IMR-90 (cell line): Measurements from ENCODE around the gene CFAP97D2. TPM values are rescaled to one million over a fixed set of nuclear protein-coding genes. Genes with fewer than 3 reads are reported as not detected.

Source experiments
- ATAC-seq: fragments of 200-7000 bp; cut with Tn5 transposase; 2 replicates; pipeline ENCODE4 v1.9.1; 2020; ENCODE audit warnings: low read depth, mild to moderate bottlenecking, moderate library complexity
- BruUV-seq: library from RNA; stranded (reverse); fragments of 400-500 nt; replicated peaks from 2 replicates; lab custom pipeline; 2021; lab: Mats Ljungman, UMichigan
- CTCF ChIA-PET: fragments of 300-600 bp; formaldehyde crosslinking; extraction: SDS; loops from one replicate; lab custom pipeline; 2021; ENCODE audit warnings: antibody characterized with exemption; lab: Yijun Ruan, JAX
- POLR2A ChIA-PET: fragments of 300-600 bp; sonication (Branson Sonifier 250); formaldehyde crosslinking; loops from one replicate; lab custom pipeline; 2022; ENCODE audit warnings: antibody characterized with exemption; ENCODE audit not compliant: unreplicated experiment; lab: Charles Lee
- DNase-seq: peaks from one replicate; pipeline ENCODE4 v3.0.0; 2013
- H2AFZ ChIP-seq: replicated peaks from 2 replicates; pipeline ENCODE3; 2013; ENCODE audit warnings: low read length, mild to moderate bottlenecking; ENCODE audit not compliant: poor library complexity
- H2AK5ac ChIP-seq: 2 replicates; pipeline ENCODE4 v1.6.1; 2013; ENCODE audit warnings: low read depth, low read length, inconsistent platforms
- H2AK9ac ChIP-seq: replicated peaks from 2 replicates; pipeline ENCODE3; 2013; ENCODE audit warnings: mild to moderate bottlenecking, low read depth, low read length, moderate library complexity; ENCODE audit not compliant: poor library complexity
- H2BK120ac ChIP-seq: 2 replicates; pipeline ENCODE4 v1.6.1; 2013; ENCODE audit warnings: low read depth, low read length, inconsistent platforms
- H2BK15ac ChIP-seq: 3 replicates; pipeline ENCODE4 v1.6.1; 2013; ENCODE audit warnings: low read depth, low read length, inconsistent platforms
- H2BK20ac ChIP-seq: 2 replicates; pipeline ENCODE4 v1.6.1; 2013; ENCODE audit warnings: low read depth, mild to moderate bottlenecking, inconsistent platforms, low read length, moderate library complexity
- H2BK5ac ChIP-seq: 2 replicates; pipeline ENCODE4 v1.6.1; 2013; ENCODE audit warnings: mild to moderate bottlenecking, low read depth, low read length, inconsistent platforms; ENCODE audit not compliant: poor library complexity, severe bottlenecking
- H3K14ac ChIP-seq: replicated peaks from 2 replicates; pipeline ENCODE4 v1.6.1; 2013; ENCODE audit warnings: low read depth, low read length, inconsistent platforms
- H3K18ac ChIP-seq: 2 replicates; pipeline ENCODE4 v1.6.1; 2013; ENCODE audit warnings: low read depth, low read length, control low read depth
- H3K23ac ChIP-seq: 2 replicates; pipeline ENCODE4 v1.6.1; 2013; ENCODE audit warnings: low read depth, low read length, inconsistent platforms
- H3K27ac ChIP-seq: 2 replicates; pipeline ENCODE4 v1.5.1; 2013; ENCODE audit warnings: mild to moderate bottlenecking, control low read depth, low read length; ENCODE audit not compliant: insufficient read depth
- H3K27me3 ChIP-seq: 2 replicates; pipeline ENCODE4 v1.6.1; 2013; ENCODE audit warnings: low read length; ENCODE audit not compliant: control insufficient read depth, insufficient read depth
- H3K36me3 ChIP-seq: 2 replicates; pipeline ENCODE4 v1.6.1; 2013; ENCODE audit warnings: low read length, mixed read lengths; ENCODE audit not compliant: control insufficient read depth, insufficient read depth
- H3K4ac ChIP-seq: 2 replicates; pipeline ENCODE4 v1.6.1; 2013; ENCODE audit warnings: low read depth, low read length, inconsistent platforms
- H3K4me1 ChIP-seq: 2 replicates; pipeline ENCODE4 v1.6.1; 2013; ENCODE audit warnings: low read length, mixed read lengths; ENCODE audit not compliant: control insufficient read depth, insufficient read depth
- H3K4me2 ChIP-seq: 2 replicates; pipeline ENCODE4 v1.6.1; 2013; ENCODE audit warnings: low read depth, mild to moderate bottlenecking, control low read depth, low read length, moderate library complexity
- H3K4me3 ChIP-seq: 2 replicates; pipeline ENCODE4 v1.5.1; 2013; ENCODE audit warnings: low read depth, mild to moderate bottlenecking, control low read depth, low read length, moderate library complexity; ENCODE audit not compliant: insufficient read depth
- H3K56ac ChIP-seq: 2 replicates; pipeline ENCODE4 v1.6.1; 2013; ENCODE audit warnings: low read length, inconsistent platforms; ENCODE audit not compliant: insufficient read depth; ENCODE audit errors: extremely low read depth
- H3K79me1 ChIP-seq, 2 experiments: 2 replicates each; pipeline ENCODE4 v1.6.1; 2013; ENCODE audit warnings: low read length in 2 of 2, inconsistent platforms in 1 of 2, low read depth in 1 of 2
- H3K9ac ChIP-seq: 2 replicates; pipeline ENCODE4 v1.6.1; 2013; ENCODE audit warnings: low read depth, low read length, control low read depth
- H3K9me1 ChIP-seq: 2 replicates; pipeline ENCODE4 v1.6.1; 2013; ENCODE audit warnings: low read length, inconsistent platforms; ENCODE audit not compliant: insufficient read depth
- H3K9me3 ChIP-seq: 2 replicates; pipeline ENCODE4 v1.6.1; 2013; ENCODE audit warnings: low read length; ENCODE audit not compliant: control insufficient read depth, insufficient read depth
- H4K20me1 ChIP-seq: 2 replicates; pipeline ENCODE4 v1.6.1; 2013; ENCODE audit warnings: low read length, inconsistent platforms; ENCODE audit not compliant: insufficient read depth
- H4K5ac ChIP-seq: 2 replicates; pipeline ENCODE4 v1.6.1; 2013; ENCODE audit warnings: mild to moderate bottlenecking, low read depth, low read length, control low read depth
- H4K8ac ChIP-seq, 2 experiments: 2 replicates each; pipeline ENCODE4 v1.6.1; 2013; ENCODE audit warnings: low read depth in 2 of 2, low read length in 2 of 2, control low read depth in 1 of 2, inconsistent platforms in 1 of 2
- H4K91ac ChIP-seq: 2 replicates; pipeline ENCODE4 v1.6.1; 2013; ENCODE audit warnings: low read depth, low read length, inconsistent platforms; ENCODE audit not compliant: insufficient read depth
- BHLHE40 ChIP-seq: fragments of 150-350 bp; IDR thresholded peaks from 2 replicates; pipeline ENCODE4 v1.6.1; 2016; ENCODE audit warnings: mild to moderate bottlenecking, low read depth, low read length
- CHD1 ChIP-seq: IDR thresholded peaks from 2 replicates; pipeline ENCODE4 v1.6.1; 2012; ENCODE audit warnings: low read depth, low read length, improper control_type of control experiment
- CTCF ChIP-seq: conservative IDR thresholded peaks from 2 replicates; pipeline ENCODE4 v1.5.1; 2012; ENCODE audit warnings: mild to moderate bottlenecking, low read depth, low read length, improper control_type of control experiment
- RCOR1 ChIP-seq: IDR thresholded peaks from 2 replicates; pipeline ENCODE4 v1.6.1; 2012; ENCODE audit warnings: mild to moderate bottlenecking, low read length, improper control_type of control experiment; ENCODE audit not compliant: insufficient replicate concordance
- WGBS, 2 experiments: methylation state at CpG; one replicate each; pipeline versions ENCODE4 v1.1.5 to v1.1.7; 2013; ENCODE audit warnings: missing lambda C conversion rate in 2 of 2; ENCODE audit not compliant: insufficient read length in 1 of 2; ENCODE audit errors: extremely low coverage in 2 of 2; 5-methylcytosine and 5-hydroxymethylcytosine counted together
- dilution Hi-C: fragments of 300-500 bp; cut with HindIII; formaldehyde crosslinking; loops from one replicate; pipeline ENCODE4 v1.14.3; 2018; ENCODE audit warnings: low sequenced_read_pairs; ENCODE audit not compliant: unreplicated experiment
- in situ Hi-C: fragments of 300-500 bp; cut with MboI; formaldehyde crosslinking; loops from 3 replicates; pipeline ENCODE4 v1.14.3; 2019; ENCODE audit warnings: low sequenced_read_pairs, inconsistent platforms, mixed read lengths
- intact Hi-C: fragments of 100-400 bp; cut with micrococcal nuclease; formaldehyde crosslinking; loops from 2 replicates; pipeline ENCODE4 v1.10.0; 2022
- polyA plus RNA-seq, 3 experiments: library from polyadenylated mRNA; depleted of rRNA; stranded (reverse); fragments of >200 nt; gene quantifications; 2 replicates each; pipeline ENCODE4 v1.2.3, GENCODE V29; 2012; ENCODE audit warnings: low replicate concordance in 1 of 3
- total RNA-seq: library from RNA; depleted of rRNA; stranded (reverse); fragments of >200 nt; gene quantifications from 2 replicates; pipeline ENCODE4 v1.2.3, GENCODE V29; 2012

Gene CFAP97D2
- total and polyA plus RNA-seq, 2 of the 4 experiments (the other 2 are of a cell fraction) = not detected

GRCh38 chr13:114235697-114236096, 56.6 kb downstream of the CFAP97D2 start:
- H2BK5ac ChIP-seq = peak overlapping the region; percentile 83
- ATAC-seq (no peak; the same call in 1 of the 2 replicates), DNase-seq (no peak)
- H2AK9ac ChIP-seq = peak overlapping the region; percentile 33
- no peak overlapping the region; the same call in 1 of the 2 replicates for H3K18ac ChIP-seq
- no peak overlapping the region for H2BK120ac ChIP-seq
- H3K27ac ChIP-seq = peak overlapping the region; percentile 47
- ChIA-PET POLR2A (interaction anchor here (0.6 kb wide), 1 partner anchor 30 kb away, joined by 3 read pairs; no protein-coding TSS in a partner anchor), CTCF (no interaction called here)
- no peak overlapping the region for H2AFZ ChIP-seq
- dilution Hi-C loops (no loop called here), intact Hi-C loops (no loop called here), in situ Hi-C loops (no loop called here)
- peak overlapping the region; percentile 99 for H3K4me3 ChIP-seq
- H3K4me2 ChIP-seq = peak overlapping the region; percentile 87
- 0 out of 2 replicates have a peak, but pooled peaks cover 2% of the 10 kb centered on the region for H3K9me1 ChIP-seq
- peak overlapping the region; percentile 69; the same call in 1 of the 2 replicates for H2AK5ac ChIP-seq
- no peak overlapping the region; the same call in 1 of the 2 replicates for H4K5ac ChIP-seq
- TF ChIP-seq CHD1 (no peak), BHLHE40 (no peak), RCOR1 (no peak), CTCF (no peak)
- no CpG with 5 or more reads among the region's 10 CpGs for WGBS, 2 experiments
- H2BK20ac ChIP-seq = no peak overlapping the region
- H3K56ac ChIP-seq = peak overlapping the region; percentile 69
- peaks cover 18 to 38% of the 10 kb centered on the region in 2 experiments for H3K79me1 ChIP-seq
- BruUV-seq = no TSS peak
- H3K14ac ChIP-seq = peak overlapping the region; percentile 91
- no peaks in the 10 kb centered on the region for H3K27me3 ChIP-seq
- no peak overlapping the region for H2BK15ac ChIP-seq
- no peaks in the 10 kb centered on the region for H3K4me1 ChIP-seq
- peak overlapping the region; percentile 87 for H3K23ac ChIP-seq
- H4K91ac ChIP-seq = peak overlapping the region; percentile 25; the same call in 1 of the 2 replicates
- H4K8ac ChIP-seq = peak overlapping the region in 1 of 2 experiments; percentile 6; a peak in 1 of 4 replicates
- H3K4ac ChIP-seq = peak overlapping the region; percentile 82; the same call in 1 of the 2 replicates
- peak overlapping the region; percentile 98 for H3K9ac ChIP-seq
- H3K9me3 ChIP-seq = no peaks in the 10 kb centered on the region
- H4K20me1 ChIP-seq = peaks cover 9% of the 10 kb centered on the region; the same call in 1 of the 2 replicates
- peaks cover 27% of the 10 kb centered on the region for H3K36me3 ChIP-seq
